Mucosa of descending colon (tissue), 3 donors: Measurements from ENCODE around the gene CECR2. TPM values are rescaled to one million over a fixed set of nuclear protein-coding genes. Genes with fewer than 3 reads are reported as not detected.

Experiments
- ATAC-seq: fragments of 200-7000 bp; cut with Tn5 transposase; one replicate; pipeline ENCODE4 v1.9.1; 2020; ENCODE audit warnings: mild to moderate bottlenecking, moderate library complexity
- DNase-seq, 3 donors: peaks; one replicate each; pipeline ENCODE4 v3.0.0-alpha.2; 2020
- H3K36me3 ChIP-seq: fragments of 200-600 bp; one replicate; pipeline ENCODE4 v1.8.0; 2021; ENCODE audit warnings: low read depth, mild to moderate bottlenecking
- H3K4me1 ChIP-seq: fragments of 200-600 bp; one replicate; pipeline ENCODE4 v1.8.0; 2021; ENCODE audit warnings: low read depth, mild to moderate bottlenecking
- H3K4me3 ChIP-seq: fragments of 200-600 bp; one replicate; pipeline ENCODE4 v1.8.0; 2021; ENCODE audit warnings: mild to moderate bottlenecking
- H3K9me3 ChIP-seq: fragments of 200-600 bp; one replicate; pipeline ENCODE4 v1.8.0; 2021; ENCODE audit warnings: mild to moderate bottlenecking
- intact Hi-C, 2 donors: fragments of 100-400 bp; cut with DNase I in 1 of 2; cut with micrococcal nuclease in 1 of 2; formaldehyde crosslinking; loops; one replicate each; pipeline versions ENCODE4 v1.11.0 to v1.11.1; 2022; cut with DNase I, micrococcal nuclease
- long read RNA-seq, 2 donors: library from polyadenylated mRNA; unstranded; transcript quantifications; one replicate each; pipeline ENCODE4 v2.0.0, GENCODE V29; 2019 to 2021
- total RNA-seq, 3 donors: library from RNA; stranded (reverse); fragmentation: NEBNext Ultra II Directional in 2 of 3; extraction: Animal tissue kit (Norgen Biotek cat#: 25700) in 2 of 3; gene quantifications; one replicate each; pipeline versions ENCODE4 v1.2.1 to v1.2.4, GENCODE V29; 2021 to 2023
- TF ChIP-seq, protein P1 (sequence below): fragments of 200-600 bp; IDR thresholded peaks from one replicate; pipeline ENCODE4 v1.8.0; 2022; ENCODE audit warnings: antibody characterized with exemption, mild to moderate bottlenecking
- donor health status: DM: no; HTN: no; CAD: no; lungs with moderate emphysema.
- donor health status: DM: no; HTN: no; CAD: no.
- donor health status: DM: no; HTN: yes; CAD: no.

Gene CECR2
- 1 to 10 TPM in 1 of 3 donors, under 1 TPM in 2; 0.27 to 1.4 (median 0.29) TPM for total RNA-seq
- long read RNA-seq, donor 1 = 0 reads
- long read RNA-seq, donor 2 = 0 reads

DNA sequence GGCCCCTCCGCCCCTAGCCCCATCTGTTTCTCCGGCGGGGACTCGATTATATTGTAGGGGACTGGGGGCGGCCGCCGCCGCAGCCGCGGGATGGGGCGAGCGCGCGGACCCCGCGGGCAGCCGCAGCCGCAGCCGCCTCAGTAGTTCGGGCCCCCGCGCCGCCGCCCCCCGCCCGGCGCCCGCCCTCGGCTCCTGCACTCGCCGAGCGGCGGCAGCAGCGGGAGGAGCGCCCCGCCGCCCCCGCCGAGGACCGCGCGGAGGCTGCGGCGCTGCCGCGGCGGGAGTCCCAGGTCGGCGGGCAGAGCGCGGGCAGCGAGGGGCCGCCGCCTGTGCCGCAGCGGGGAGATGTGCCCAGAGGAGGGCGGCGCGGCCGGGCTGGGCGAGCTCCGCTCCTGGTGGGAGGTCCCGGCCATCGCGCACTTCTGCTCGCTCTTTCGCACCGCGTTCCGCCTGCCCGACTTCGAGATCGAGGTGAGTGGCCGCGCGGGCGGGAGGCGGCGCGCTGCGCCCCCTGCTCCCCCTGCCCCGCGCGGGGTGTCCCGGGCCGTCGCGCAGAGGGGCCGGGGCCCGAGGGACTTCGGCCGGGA, at the start of gene CECR2:
CECR2 (plus strand) TSS at position 22 of the 587 bp plus-strand sequence; CDS start at position 346, 324 bp downstream.
- Histone ChIP-seq H3K36me3 (no peaks in the 10 kb centered on the region), H3K9me3 (no peaks in the 10 kb centered on the region), H3K4me3 (no peak within 1 kb of the TSS), H3K4me1 (peaks cover 5% of the 10 kb centered on the region)
- DNase-seq (peak in 2 of 3 donors; percentile 7 to 33), ATAC-seq (no peak)
- TF ChIP-seq, protein P1, sequence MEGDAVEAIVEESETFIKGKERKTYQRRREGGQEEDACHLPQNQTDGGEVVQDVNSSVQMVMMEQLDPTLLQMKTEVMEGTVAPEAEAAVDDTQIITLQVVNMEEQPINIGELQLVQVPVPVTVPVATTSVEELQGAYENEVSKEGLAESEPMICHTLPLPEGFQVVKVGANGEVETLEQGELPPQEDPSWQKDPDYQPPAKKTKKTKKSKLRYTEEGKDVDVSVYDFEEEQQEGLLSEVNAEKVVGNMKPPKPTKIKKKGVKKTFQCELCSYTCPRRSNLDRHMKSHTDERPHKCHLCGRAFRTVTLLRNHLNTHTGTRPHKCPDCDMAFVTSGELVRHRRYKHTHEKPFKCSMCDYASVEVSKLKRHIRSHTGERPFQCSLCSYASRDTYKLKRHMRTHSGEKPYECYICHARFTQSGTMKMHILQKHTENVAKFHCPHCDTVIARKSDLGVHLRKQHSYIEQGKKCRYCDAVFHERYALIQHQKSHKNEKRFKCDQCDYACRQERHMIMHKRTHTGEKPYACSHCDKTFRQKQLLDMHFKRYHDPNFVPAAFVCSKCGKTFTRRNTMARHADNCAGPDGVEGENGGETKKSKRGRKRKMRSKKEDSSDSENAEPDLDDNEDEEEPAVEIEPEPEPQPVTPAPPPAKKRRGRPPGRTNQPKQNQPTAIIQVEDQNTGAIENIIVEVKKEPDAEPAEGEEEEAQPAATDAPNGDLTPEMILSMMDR = no peak
- intact Hi-C loops = no loop called here

DNA sequence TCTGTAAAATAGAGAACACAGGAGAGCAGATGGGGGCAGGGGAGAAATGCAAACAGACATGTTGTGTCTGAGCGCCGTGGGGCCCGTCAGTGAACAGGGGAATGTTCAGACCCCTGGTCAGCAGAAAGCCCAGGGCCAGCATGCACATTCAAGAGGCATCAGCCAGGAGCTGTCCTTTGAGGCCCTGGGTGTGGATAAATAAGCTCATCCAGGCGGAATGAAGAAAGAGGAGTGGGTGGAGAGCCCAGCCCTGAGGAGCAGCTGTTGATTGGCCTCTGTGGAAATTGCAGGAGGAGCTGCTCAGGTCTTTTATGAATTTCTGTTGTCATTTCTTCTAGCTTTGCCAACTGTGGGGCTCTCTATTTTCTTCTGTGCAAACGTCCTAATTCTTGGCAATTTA, 49.7 kb upstream of the CECR2 start:
- DNase-seq (no peak), ATAC-seq (no peak)
- Histone ChIP-seq H3K9me3 (no peaks in the 10 kb centered on the region), H3K36me3 (no peaks in the 10 kb centered on the region), H3K4me3 (no peak overlapping the region), H3K4me1 (no peaks in the 10 kb centered on the region)
- TF ChIP-seq, protein P1 = no peak
- intact Hi-C loops = no loop called here

DNA sequence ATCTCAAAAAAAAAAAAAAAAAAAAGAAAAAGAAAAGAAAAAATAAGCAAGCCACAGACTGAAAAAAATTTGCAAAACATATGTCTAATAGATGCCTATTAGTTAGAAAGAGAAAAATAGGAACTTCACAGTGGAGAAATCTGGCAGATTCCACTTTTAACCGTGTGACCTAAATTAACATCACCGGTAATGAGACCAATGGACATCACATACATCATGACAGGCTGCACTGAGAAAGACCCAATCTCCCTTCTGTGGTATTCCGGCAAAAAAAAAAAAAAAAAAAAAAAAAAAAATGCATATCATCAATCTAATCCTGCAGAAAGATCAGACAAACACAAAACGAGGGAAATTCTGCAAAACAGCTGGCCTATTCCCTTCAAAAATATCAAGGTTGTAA, 46.7 kb upstream of the CECR2 start:
- no peak for DNase-seq
- intact Hi-C loops = no loop called here
- H3K36me3 ChIP-seq = no peaks in the 10 kb centered on the region
- H3K9me3 ChIP-seq = no peaks in the 10 kb centered on the region
- no peak overlapping the region for H3K4me3 ChIP-seq
- TF ChIP-seq, protein P1 = no peak
- ATAC-seq = no peak
- no peaks in the 10 kb centered on the region for H3K4me1 ChIP-seq

DNA sequence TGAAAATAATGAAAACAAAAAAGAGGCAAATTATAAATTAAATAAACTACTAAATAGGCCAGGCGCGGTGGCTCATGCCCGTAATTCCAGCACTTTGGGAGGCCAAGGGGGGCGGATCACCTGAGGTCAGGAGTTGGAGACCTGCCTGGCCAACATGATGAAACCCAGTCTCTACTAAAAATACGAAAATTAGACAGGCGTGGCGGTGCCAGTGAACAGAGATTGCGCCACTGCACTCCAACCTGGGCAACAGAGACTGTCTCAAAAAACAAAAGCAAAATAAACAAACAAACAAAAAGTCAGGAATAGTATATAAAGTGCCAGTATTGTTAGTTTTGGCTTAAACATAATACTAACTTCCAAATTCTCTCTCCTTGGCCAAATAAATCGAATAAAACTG, 37.6 kb upstream of the CECR2 start:
- intact Hi-C loops = no loop called here
- no peak overlapping the region for H3K4me3 ChIP-seq
- H3K36me3 ChIP-seq = no peaks in the 10 kb centered on the region
- peaks cover 5% of the 10 kb centered on the region for H3K4me1 ChIP-seq
- no peaks in the 10 kb centered on the region for H3K9me3 ChIP-seq
- TF ChIP-seq, protein P1 = no peak
- no peak for ATAC-seq
- DNase-seq = no peak

DNA sequence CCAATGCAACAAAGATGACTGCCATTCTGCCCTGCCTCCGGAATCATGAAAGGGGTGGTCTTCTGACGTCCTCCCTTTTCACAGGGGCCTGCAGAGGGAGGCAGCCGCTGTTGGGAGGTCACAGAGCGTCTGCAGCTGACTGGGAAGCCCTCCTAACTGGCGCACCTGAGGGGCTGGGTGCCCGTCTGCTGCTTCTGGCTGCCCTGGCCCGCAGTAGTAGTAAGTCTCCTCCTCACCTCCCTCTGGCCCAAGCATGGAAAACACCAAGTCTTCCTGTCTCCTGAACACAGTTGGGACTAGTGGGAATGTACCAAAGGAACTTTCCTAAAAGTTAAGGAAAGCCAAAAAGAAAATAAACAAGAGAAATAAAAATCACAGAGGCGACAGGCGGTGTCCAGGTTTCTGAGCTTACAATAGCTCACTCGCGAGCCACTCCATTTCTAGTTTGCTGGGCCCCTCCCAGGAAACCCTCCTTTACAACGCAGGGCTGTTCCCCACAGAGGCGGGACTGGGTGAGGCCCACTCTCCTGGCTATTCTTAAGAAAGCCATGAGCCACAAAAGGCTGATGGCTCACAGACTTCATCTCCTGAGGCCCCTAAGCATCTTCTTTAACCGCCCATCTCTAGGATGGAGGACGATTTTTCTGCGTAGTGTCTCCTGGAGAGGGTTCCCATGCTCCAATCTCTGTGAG, 37.0 kb upstream of the CECR2 start:
- no peak for ATAC-seq
- TF ChIP-seq, protein P1 = no peak
- no peaks in the 10 kb centered on the region for H3K36me3 ChIP-seq
- H3K9me3 ChIP-seq = no peaks in the 10 kb centered on the region
- intact Hi-C loops = no loop called here
- H3K4me3 ChIP-seq = no peak overlapping the region
- H3K4me1 ChIP-seq = peaks cover 5% of the 10 kb centered on the region
- no peak for DNase-seq
